HepG2 (cell line): ENCODE results near the gene QKI. TPM values are rescaled to one million over a fixed set of nuclear protein-coding genes. Genes with fewer than 3 reads are reported as not detected.

Experiments
- CREB1 ChIP-seq, 2 experiments: fragments of 450-650 bp in 1 of 2; IDR thresholded peaks; 2 replicates each; pipeline ENCODE4 v1.6.1; 2016 to 2017; ENCODE audit warnings: control low read depth in 1 of 2, mild to moderate bottlenecking in 1 of 2, missing compliant biosample characterization in 1 of 2, missing genetic modification characterization in 1 of 2
- HNRNPH1 ChIP-seq: fragments of 200-400 bp; formaldehyde crosslinking; optimal IDR thresholded peaks from 2 replicates; pipeline ENCODE3; 2017; ENCODE audit warnings: mild to moderate bottlenecking, low read depth, low read length
- HOXD1 ChIP-seq: sonication (generic); formaldehyde crosslinking; IDR thresholded peaks from 2 replicates; pipeline ENCODE4 v1.5.0; 2020; ENCODE audit warnings: missing genetic modification reagents
- IRF2 ChIP-seq: IDR thresholded peaks from 2 replicates; pipeline ENCODE4 v1.6.1; 2018; ENCODE audit warnings: missing genetic modification reagents, missing compliant biosample characterization
- LCORL ChIP-seq, 2 experiments: fragments of 450-650 bp in 1 of 2; sonication (generic) in 1 of 2; formaldehyde crosslinking in 1 of 2; IDR thresholded peaks; 2 replicates each; pipeline versions ENCODE4 v1.5.0 to v1.6.1; 2017 to 2020; ENCODE audit warnings: antibody characterized with exemption in 1 of 2, missing genetic modification reagents in 1 of 2
- MIER2 ChIP-seq: IDR thresholded peaks from 2 replicates; pipeline ENCODE4 v1.6.1; 2016; ENCODE audit warnings: missing biosample characterization, missing genetic modification reagents
- NFE2L2 ChIP-seq: fragments of 150-350 bp; IDR thresholded peaks from 2 replicates; pipeline ENCODE4 v1.6.1; 2014; ENCODE audit warnings: low read length
- RCOR2 ChIP-seq: IDR thresholded peaks from 2 replicates; pipeline ENCODE4 v1.6.1; 2016; ENCODE audit warnings: missing biosample characterization, missing genetic modification reagents
- RFX1 ChIP-seq: fragments of 450-650 bp; IDR thresholded peaks from 2 replicates; pipeline ENCODE4 v1.6.1; 2017
- RORA ChIP-seq: sonication (generic); formaldehyde crosslinking; IDR thresholded peaks from 2 replicates; pipeline ENCODE4 v1.5.0; 2020; ENCODE audit warnings: mild to moderate bottlenecking, missing genetic modification reagents, moderate library complexity
- SIN3A ChIP-seq: IDR thresholded peaks from 2 replicates; pipeline ENCODE4 v1.6.1; 2011; ENCODE audit warnings: low read depth, mild to moderate bottlenecking, control low read depth, low read length, borderline replicate concordance
- TMF1 ChIP-seq: sonication (generic); formaldehyde crosslinking; IDR thresholded peaks from 2 replicates; pipeline ENCODE4 v1.8.1; 2022; ENCODE audit warnings: low read depth, missing genetic modification reagents
- TOPORS ChIP-seq: sonication (generic); formaldehyde crosslinking; IDR thresholded peaks from 2 replicates; pipeline ENCODE4 v1.8.0; 2023; ENCODE audit warnings: mild to moderate bottlenecking, missing genetic modification reagents
- XBP1 ChIP-seq: sonication (generic); formaldehyde crosslinking; IDR thresholded peaks from 2 replicates; pipeline ENCODE4 v1.5.0; 2020; ENCODE audit warnings: missing genetic modification reagents
- ZNF124 ChIP-seq: sonication (generic); formaldehyde crosslinking; IDR thresholded peaks from 2 replicates; pipeline ENCODE4 v1.4.0; 2020; ENCODE audit warnings: missing genetic modification reagents
- ZNF337 ChIP-seq: sonication (generic); formaldehyde crosslinking; IDR thresholded peaks from 2 replicates; pipeline ENCODE4 v1.5.1; 2020; ENCODE audit warnings: missing genetic modification reagents, low read depth, mild to moderate bottlenecking, borderline replicate concordance
- ZNF550 ChIP-seq: sonication (generic); formaldehyde crosslinking; IDR thresholded peaks from 2 replicates; pipeline ENCODE4 v1.4.0; 2020; ENCODE audit warnings: mild to moderate bottlenecking, missing genetic modification reagents, borderline replicate concordance
- ZNF878 ChIP-seq: sonication (generic); formaldehyde crosslinking; IDR thresholded peaks from 2 replicates; pipeline ENCODE4 v1.8.1; 2023; ENCODE audit warnings: mild to moderate bottlenecking, missing genetic modification reagents, moderate library complexity
- polyA plus RNA-seq, 8 experiments: library from polyadenylated mRNA; depleted of rRNA in 3 of 8; stranded (reverse) in 7 of 8; unstranded in 1 of 8; fragments of >200 nt; fragmentation: Illumina TruSeq in 4 of 8; extraction: Trizol in 4 of 8; gene quantifications; 2 replicates each; pipeline versions ENCODE4 v1.2.1 to v1.2.3, GENCODE V29; 2011 to 2016; ENCODE audit warnings: low read depth in 4 of 8, missing spikeins in 1 of 8, mixed read lengths in 1 of 8; ENCODE audit not compliant: insufficient read depth in 1 of 8
- total RNA-seq, 5 experiments: library from RNA; depleted of rRNA; stranded (reverse); fragments of >200 nt; fragmentation: Illumina TruSeq; extraction: Trizol; gene quantifications; 2 replicates each; pipeline ENCODE4 v1.2.3, GENCODE V29; 2016; ENCODE audit warnings: low read depth in 1 of 5
- TF ChIP-seq, protein P1 (sequence below): sonication (generic); formaldehyde crosslinking; IDR thresholded peaks from 2 replicates; pipeline ENCODE4 v1.8.1; 2022; ENCODE audit warnings: mild to moderate bottlenecking, missing genetic modification reagents
- TF ChIP-seq, protein P2 (sequence below): sonication (generic); formaldehyde crosslinking; IDR thresholded peaks from 2 replicates; pipeline ENCODE4 v1.4.0; 2020; ENCODE audit warnings: mild to moderate bottlenecking, missing genetic modification reagents
- TF ChIP-seq, protein P3 (sequence below): sonication (generic); formaldehyde crosslinking; IDR thresholded peaks from 2 replicates; pipeline ENCODE4 v1.8.1; 2023; ENCODE audit warnings: missing genetic modification reagents, inconsistent platforms, borderline replicate concordance
- TF ChIP-seq, protein P4 (sequence below): sonication (generic); formaldehyde crosslinking; IDR thresholded peaks from 2 replicates; pipeline ENCODE4 v1.4.0; 2020; ENCODE audit warnings: missing genetic modification reagents

The QKI gene
- total and polyA plus RNA-seq, 2 of the 13 experiments (the other 11 are each of a cell fraction or from before 2014, with no cell fraction given) = 136 to 137 TPM

DNA sequence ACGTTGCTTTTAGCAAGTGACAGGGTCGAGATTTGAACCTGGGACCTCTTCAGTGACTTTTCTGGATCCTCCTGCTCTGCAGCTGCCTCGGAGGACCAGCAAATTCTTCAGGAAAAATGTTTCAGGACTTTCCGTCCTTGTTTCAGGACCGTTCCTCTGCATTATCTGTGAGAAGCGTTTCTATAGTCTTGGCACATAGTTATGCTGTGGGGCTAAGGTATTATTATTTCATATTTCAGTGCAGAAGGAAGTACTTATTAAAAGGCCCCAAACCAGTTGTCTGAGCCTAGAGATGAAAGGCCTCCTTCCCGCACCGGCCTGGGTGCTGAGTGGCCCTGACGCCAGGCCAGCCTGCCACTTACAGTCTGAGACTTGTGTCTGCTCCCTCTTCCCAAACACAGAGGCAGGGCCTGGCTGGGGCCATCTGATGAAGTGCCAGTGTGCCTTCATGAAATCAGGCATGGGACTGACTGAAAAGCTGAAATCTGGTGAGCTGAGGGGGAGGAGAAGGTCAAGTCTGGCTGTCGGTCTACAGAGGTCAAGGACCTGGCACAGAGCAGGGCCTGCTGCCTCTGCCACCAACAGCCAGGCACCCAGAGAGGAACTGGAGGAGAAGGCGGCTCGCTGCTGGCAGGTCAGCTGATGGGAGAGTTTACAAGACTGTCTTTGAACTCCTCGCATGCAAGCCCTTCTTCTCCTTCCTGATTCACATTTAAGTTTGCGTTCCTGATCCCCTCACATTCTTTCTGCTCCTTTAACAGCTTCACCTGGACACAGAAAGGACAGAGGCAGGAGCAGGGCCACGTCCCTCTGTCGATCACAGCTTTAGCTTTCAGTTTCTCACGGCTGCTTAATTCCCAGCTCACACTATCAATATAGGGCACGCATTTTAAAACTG is 8.9 kb upstream of the QKI start (continued):
- TF ChIP-seq MIER2 = no peak
- TF ChIP-seq TMF1 = peak; percentile 75; the same call in 1 of the 2 replicates
- no peak for TF ChIP-seq NFE2L2
- no peak for TF ChIP-seq RORA (CRISPR knock-in tag)
- no peak; the same call in 1 of the 2 replicates for TF ChIP-seq HOXD1
- TF ChIP-seq TOPORS (CRISPR knock-in tag) = peak; percentile 89; the same call in 1 of the 2 replicates
- TF ChIP-seq, protein P1, sequence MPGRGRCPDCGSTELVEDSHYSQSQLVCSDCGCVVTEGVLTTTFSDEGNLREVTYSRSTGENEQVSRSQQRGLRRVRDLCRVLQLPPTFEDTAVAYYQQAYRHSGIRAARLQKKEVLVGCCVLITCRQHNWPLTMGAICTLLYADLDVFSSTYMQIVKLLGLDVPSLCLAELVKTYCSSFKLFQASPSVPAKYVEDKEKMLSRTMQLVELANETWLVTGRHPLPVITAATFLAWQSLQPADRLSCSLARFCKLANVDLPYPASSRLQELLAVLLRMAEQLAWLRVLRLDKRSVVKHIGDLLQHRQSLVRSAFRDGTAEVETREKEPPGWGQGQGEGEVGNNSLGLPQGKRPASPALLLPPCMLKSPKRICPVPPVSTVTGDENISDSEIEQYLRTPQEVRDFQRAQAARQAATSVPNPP (CRISPR knock-in tag) = 0 out of 2 replicates have a peak, but pooled peaks have one; percentile 49
- no peak for TF ChIP-seq RFX1
- TF ChIP-seq ZNF878 (CRISPR knock-in tag) = 0 out of 2 replicates have a peak, but pooled peaks have one; percentile 50
- TF ChIP-seq CREB1 (IDR thresholded peaks at IDR 0.05) = no peak
- TF ChIP-seq CREB1 (CRISPR knock-in tag; IDR thresholded peaks at IDR 0.05) = no peak
- TF ChIP-seq LCORL (IDR thresholded peaks at IDR 0.05) = no peak
- peak; percentile 75 for TF ChIP-seq LCORL (CRISPR knock-in tag; IDR thresholded peaks at IDR 0.05)
- TF ChIP-seq, protein P2, sequence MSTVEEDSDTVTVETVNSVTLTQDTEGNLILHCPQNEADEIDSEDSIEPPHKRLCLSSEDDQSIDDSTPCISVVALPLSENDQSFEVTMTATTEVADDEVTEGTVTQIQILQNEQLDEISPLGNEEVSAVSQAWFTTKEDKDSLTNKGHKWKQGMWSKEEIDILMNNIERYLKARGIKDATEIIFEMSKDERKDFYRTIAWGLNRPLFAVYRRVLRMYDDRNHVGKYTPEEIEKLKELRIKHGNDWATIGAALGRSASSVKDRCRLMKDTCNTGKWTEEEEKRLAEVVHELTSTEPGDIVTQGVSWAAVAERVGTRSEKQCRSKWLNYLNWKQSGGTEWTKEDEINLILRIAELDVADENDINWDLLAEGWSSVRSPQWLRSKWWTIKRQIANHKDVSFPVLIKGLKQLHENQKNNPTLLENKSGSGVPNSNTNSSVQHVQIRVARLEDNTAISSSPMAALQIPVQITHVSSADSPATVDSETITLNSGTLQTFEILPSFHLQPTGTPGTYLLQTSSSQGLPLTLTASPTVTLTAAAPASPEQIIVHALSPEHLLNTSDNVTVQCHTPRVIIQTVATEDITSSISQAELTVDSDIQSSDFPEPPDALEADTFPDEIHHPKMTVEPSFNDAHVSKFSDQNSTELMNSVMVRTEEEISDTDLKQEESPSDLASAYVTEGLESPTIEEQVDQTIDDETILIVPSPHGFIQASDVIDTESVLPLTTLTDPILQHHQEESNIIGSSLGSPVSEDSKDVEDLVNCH (CRISPR knock-in tag) = no peak
- no peak for TF ChIP-seq ZNF124
- TF ChIP-seq HNRNPH1 = no peak
- TF ChIP-seq RCOR2 = no peak
- TF ChIP-seq SIN3A = no peak; the same call in 1 of the 2 replicates
- TF ChIP-seq XBP1 (CRISPR knock-in tag) = no peak
- TF ChIP-seq IRF2 = peak; percentile 94
- 0 out of 2 replicates have a peak, but pooled peaks have one; percentile 66 for TF ChIP-seq ZNF337
- TF ChIP-seq, protein P3, sequence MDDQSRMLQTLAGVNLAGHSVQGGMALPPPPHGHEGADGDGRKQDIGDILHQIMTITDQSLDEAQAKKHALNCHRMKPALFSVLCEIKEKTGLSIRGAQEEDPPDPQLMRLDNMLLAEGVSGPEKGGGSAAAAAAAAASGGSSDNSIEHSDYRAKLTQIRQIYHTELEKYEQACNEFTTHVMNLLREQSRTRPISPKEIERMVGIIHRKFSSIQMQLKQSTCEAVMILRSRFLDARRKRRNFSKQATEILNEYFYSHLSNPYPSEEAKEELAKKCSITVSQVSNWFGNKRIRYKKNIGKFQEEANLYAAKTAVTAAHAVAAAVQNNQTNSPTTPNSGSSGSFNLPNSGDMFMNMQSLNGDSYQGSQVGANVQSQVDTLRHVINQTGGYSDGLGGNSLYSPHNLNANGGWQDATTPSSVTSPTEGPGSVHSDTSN = no peak
- TF ChIP-seq ZNF550 (CRISPR knock-in tag) = no peak
- TF ChIP-seq, protein P4, sequence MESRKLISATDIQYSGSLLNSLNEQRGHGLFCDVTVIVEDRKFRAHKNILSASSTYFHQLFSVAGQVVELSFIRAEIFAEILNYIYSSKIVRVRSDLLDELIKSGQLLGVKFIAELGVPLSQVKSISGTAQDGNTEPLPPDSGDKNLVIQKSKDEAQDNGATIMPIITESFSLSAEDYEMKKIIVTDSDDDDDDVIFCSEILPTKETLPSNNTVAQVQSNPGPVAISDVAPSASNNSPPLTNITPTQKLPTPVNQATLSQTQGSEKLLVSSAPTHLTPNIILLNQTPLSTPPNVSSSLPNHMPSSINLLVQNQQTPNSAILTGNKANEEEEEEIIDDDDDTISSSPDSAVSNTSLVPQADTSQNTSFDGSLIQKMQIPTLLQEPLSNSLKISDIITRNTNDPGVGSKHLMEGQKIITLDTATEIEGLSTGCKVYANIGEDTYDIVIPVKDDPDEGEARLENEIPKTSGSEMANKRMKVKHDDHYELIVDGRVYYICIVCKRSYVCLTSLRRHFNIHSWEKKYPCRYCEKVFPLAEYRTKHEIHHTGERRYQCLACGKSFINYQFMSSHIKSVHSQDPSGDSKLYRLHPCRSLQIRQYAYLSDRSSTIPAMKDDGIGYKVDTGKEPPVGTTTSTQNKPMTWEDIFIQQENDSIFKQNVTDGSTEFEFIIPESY = no peak
